Erythroblast (primary cell): ENCODE data around the gene IDE.

Experiments used
- GATA1 ChIP-seq: IDR thresholded peaks from 2 replicates; pipeline ENCODE4 v1.6.1; 2011; ENCODE audit warnings: low read depth, mild to moderate bottlenecking, control low read depth, low read length, moderate library complexity
- POLR2A ChIP-seq: IDR thresholded peaks from 2 replicates; pipeline ENCODE4 v1.6.1; 2011; ENCODE audit warnings: mild to moderate bottlenecking, low read length

GRCh38 chr10:92574548-92575261 lies 812 bp upstream of the IDE start:
- no peak for TF ChIP-seq POLR2A
- TF ChIP-seq GATA1 = no peak
